Lower lobe of right lung (tissue), 2 donors: Measurements from ENCODE around the gene VCAM1. TPM values are rescaled to one million over a fixed set of nuclear protein-coding genes. Genes with fewer than 3 reads are reported as not detected.
A peak's percentile ranks its signal among the peaks of the same experiment; 100 is the strongest.

Source experiments
- ATAC-seq, 2 donors: fragments of 200-7000 bp; cut with Tn5 transposase; one replicate each; pipeline ENCODE4 v1.9.1; 2020 to 2022; ENCODE audit warnings: mild to moderate bottlenecking in 2 of 2, moderate library complexity in 2 of 2
- DNase-seq: peaks from one replicate; pipeline ENCODE4 v3.0.0-alpha.2; 2020
- H3K27ac ChIP-seq: fragments of 200-600 bp; one replicate; pipeline ENCODE4 v1.8.0; 2022
- H3K27me3 ChIP-seq: fragments of 200-600 bp; one replicate; pipeline ENCODE4 v1.8.0; 2022; ENCODE audit warnings: low read depth
- H3K36me3 ChIP-seq: fragments of 200-600 bp; one replicate; pipeline ENCODE4 v1.8.0; 2022; ENCODE audit warnings: mild to moderate bottlenecking
- H3K4me1 ChIP-seq: fragments of 200-600 bp; one replicate; pipeline ENCODE4 v1.8.0; 2022
- H3K4me3 ChIP-seq: fragments of 200-600 bp; one replicate; pipeline ENCODE4 v1.8.0; 2022; ENCODE audit warnings: mild to moderate bottlenecking
- H3K9me3 ChIP-seq: fragments of 200-600 bp; one replicate; pipeline ENCODE4 v1.8.0; 2022
- CTCF ChIP-seq: fragments of 200-600 bp; IDR thresholded peaks from one replicate; pipeline ENCODE4 v1.8.0; 2022; ENCODE audit warnings: antibody characterized with exemption, mild to moderate bottlenecking
- intact Hi-C: fragments of 100-400 bp; cut with DNase I; formaldehyde crosslinking; loops from one replicate; pipeline ENCODE4 v1.11.0; 2022
- total RNA-seq: library from RNA; stranded (reverse); fragmentation: NEBNext Ultra II Directional; extraction: Animal tissue kit (Norgen Biotek cat#: 25700); gene quantifications from one replicate; pipeline ENCODE4 v1.2.1, GENCODE V29; 2021
- donor health status: DM: no; HTN: yes; CAD: no; lungs with severe emphysema.

VCAM1 gene
- total RNA-seq, 1 donor from 2014 or later = 5.5 TPM

DNA sequence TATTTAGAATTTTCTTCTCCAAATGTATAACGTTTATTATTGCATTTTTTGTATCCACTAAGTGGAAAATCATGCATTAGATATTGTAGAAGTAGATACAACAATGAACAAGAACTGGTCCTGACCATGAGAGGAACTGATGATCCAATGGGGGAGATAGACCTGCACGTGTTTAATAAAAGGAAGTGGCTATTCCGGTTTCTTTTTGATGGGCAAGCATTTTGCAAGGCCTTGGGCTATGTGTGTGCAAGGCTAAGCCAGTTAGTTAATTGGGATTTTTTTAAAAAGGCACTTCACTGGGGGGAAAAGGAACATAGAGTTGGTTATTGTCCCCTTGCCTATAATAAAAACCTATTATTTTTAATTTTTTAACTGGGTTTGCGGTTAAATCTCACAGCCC is 961 bp upstream of the VCAM1 start:
- Histone ChIP-seq H3K4me3 (no peak overlapping the region), H3K27ac (no peak overlapping the region), H3K27me3 (no peaks in the 10 kb centered on the region), H3K9me3 (no peaks in the 10 kb centered on the region), H3K36me3 (no peaks in the 10 kb centered on the region), H3K4me1 (no peaks in the 10 kb centered on the region)
- DNase-seq (no peak), ATAC-seq (no peak)
- TF ChIP-seq CTCF = no peak
- intact Hi-C loops = no loop called here

DNA sequence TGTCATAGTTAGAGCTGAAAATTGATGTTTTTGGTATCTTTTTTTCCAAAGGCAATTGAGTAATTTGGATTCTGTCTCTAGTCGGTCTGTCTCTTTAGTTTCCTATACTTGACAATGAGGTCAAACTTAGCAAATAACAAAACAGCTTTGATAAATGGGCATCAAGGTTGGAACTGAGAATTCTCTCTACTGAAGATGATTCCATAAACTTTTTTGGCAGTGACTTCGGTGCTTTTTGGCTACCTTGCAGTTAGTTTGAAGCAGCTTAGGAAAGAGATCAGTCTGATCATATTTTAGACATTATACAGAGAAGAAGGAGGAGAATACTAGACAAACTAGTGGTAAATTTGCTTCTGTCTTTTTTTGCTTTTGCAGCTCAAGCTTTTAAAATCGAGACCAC is 559 bp downstream of the VCAM1 start:
- no peaks in the 10 kb centered on the region for H3K27me3 ChIP-seq
- H3K9me3 ChIP-seq = no peaks in the 10 kb centered on the region
- no peak overlapping the region for H3K27ac ChIP-seq
- ATAC-seq (no peak), DNase-seq (no peak)
- intact Hi-C loops = no loop called here
- no peak for TF ChIP-seq CTCF
- peak overlapping the region; percentile 38 for H3K4me3 ChIP-seq
- no peaks in the 10 kb centered on the region for H3K4me1 ChIP-seq
- no peaks in the 10 kb centered on the region for H3K36me3 ChIP-seq

DNA sequence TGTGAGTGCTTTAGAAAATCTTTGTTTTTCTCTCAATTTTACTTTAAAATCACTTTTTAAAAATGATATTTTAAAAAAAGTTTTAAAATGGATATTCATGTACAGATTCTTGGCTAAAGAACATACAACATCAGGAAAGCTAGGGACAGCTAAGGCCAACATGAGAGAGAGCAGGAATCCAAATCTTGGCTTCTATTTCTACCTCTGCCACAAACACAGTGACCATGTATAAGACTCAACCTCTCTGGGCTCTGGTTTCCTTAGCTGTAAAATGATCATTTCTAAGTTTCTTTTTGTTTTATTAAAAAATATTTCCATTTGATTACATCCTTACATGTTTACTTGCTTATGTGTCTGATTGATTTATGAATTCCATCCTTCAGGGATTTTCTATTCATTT is 1.2 kb downstream of the VCAM1 start:
- Histone ChIP-seq H3K27me3 (no peaks in the 10 kb centered on the region), H3K4me3 (peak overlapping the region; percentile 38), H3K4me1 (no peaks in the 10 kb centered on the region), H3K36me3 (no peaks in the 10 kb centered on the region), H3K27ac (no peak overlapping the region), H3K9me3 (no peaks in the 10 kb centered on the region)
- DNase-seq (no peak), ATAC-seq (no peak)
- no peak for TF ChIP-seq CTCF
- intact Hi-C loops = no loop called here

- TF ChIP-seq CTCF = no peak
- Histone ChIP-seq H3K36me3 (no peaks in the 10 kb centered on the region), H3K9me3 (no peaks in the 10 kb centered on the region), H3K27me3 (no peaks in the 10 kb centered on the region), H3K4me1 (no peaks in the 10 kb centered on the region), H3K27ac (no peak overlapping the region), H3K4me3 (peak overlapping the region; percentile 38)
- intact Hi-C loops = no loop called here
- DNase-seq (no peak), ATAC-seq (no peak)
These were observed 2.1 kb downstream of the VCAM1 start for GRCh38 chr1:100721526-100722207.

- ATAC-seq = no peak
These were observed 2.7 kb downstream of the VCAM1 start for GRCh38 chr1:100722221-100722620.

More at GRCh38 chr1:100722221-100722620, 2.7 kb downstream of the VCAM1 start:
- no peak for DNase-seq
- intact Hi-C loops = no loop called here
- Histone ChIP-seq H3K4me1 (no peaks in the 10 kb centered on the region), H3K27ac (no peak overlapping the region), H3K4me3 (peak overlapping the region; percentile 38), H3K36me3 (no peaks in the 10 kb centered on the region), H3K27me3 (no peaks in the 10 kb centered on the region), H3K9me3 (no peaks in the 10 kb centered on the region)
- no peak for TF ChIP-seq CTCF
